Mucosa of stomach (tissue), 1 donor: ENCODE results near the gene SMAD6.
"Not testable (repeated sequence)": the region's sequence is repeated elsewhere in the genome, so short reads cannot be mapped to it uniquely, and the experiment has no call there.

Experiments used
- H3K27me3 ChIP-seq: one replicate; pipeline ENCODE4 v1.7.0; 2013; ENCODE audit warnings: mild to moderate bottlenecking, low read length; ENCODE audit not compliant: control insufficient read depth, insufficient read depth
- H3K36me3 ChIP-seq: one replicate; pipeline ENCODE4 v1.7.0; 2013; ENCODE audit warnings: low read length; ENCODE audit not compliant: control insufficient read depth, insufficient read depth
- H3K4me1 ChIP-seq: one replicate; pipeline ENCODE4 v1.7.0; 2013; ENCODE audit warnings: mild to moderate bottlenecking, low read length; ENCODE audit not compliant: control insufficient read depth, insufficient read depth
- H3K4me3 ChIP-seq: one replicate; pipeline ENCODE4 v1.7.0; 2013; ENCODE audit warnings: low read length
- H3K9ac ChIP-seq: one replicate; pipeline ENCODE4 v1.7.0; 2013; ENCODE audit warnings: mild to moderate bottlenecking, low read length, moderate library complexity
- H3K9me3 ChIP-seq: one replicate; pipeline ENCODE4 v1.7.0; 2013; ENCODE audit warnings: mild to moderate bottlenecking, low read length, moderate library complexity; ENCODE audit not compliant: control insufficient read depth
- donor health status: Pancreatic carcinoma.

The SMAD6 gene

DNA sequence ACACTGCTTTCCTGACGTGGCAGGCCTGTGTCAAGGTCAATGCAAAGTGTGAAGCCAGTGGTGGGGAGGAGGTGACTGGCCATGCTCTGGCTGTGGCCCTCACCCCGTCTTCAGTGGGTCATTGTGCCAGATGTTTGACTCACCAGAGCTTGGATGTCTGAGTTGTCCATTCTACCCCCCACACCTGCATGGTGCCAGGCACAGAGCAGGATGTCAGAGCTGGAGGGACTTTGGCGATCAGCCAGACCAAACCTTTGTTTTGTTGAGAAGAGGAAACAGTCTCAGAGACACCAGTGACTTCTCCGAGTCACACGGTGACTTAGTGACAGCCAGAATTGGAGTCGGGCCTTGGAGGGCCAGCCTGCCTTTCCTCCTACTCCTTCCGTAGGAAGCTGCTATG is 49.5 kb downstream of the SMAD6 start:
- H3K4me1 ChIP-seq, result peaks cover 25% of the 10 kb centered on the region
- H3K27me3 ChIP-seq, result no peaks in the 10 kb centered on the region
- no peaks in the 10 kb centered on the region for H3K9me3 ChIP-seq
- no peak overlapping the region for H3K9ac ChIP-seq
- H3K36me3 ChIP-seq, result no peaks in the 10 kb centered on the region
- H3K4me3 ChIP-seq, result no peak overlapping the region

DNA sequence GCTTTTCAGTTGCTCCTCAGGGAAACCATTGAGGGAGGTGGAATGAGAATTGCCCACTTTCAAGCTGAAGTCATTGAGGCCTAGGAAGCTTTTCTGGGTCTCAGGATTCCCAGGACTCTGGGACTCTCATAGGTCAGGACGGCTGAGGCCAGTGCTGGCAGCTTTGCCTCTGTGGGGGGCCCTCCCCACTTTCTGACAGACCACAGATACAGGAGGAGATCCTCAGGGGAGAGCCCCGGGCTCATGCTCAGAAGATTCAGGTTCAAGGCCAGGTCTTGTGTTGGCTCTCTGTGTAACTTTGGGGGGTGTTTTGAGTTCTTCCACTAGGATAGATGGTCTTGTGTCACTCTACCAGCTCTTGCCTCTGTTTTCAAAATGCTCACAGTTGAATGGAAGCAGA is 50.0 kb downstream of the SMAD6 start:
- Histone ChIP-seq H3K36me3 (no peaks in the 10 kb centered on the region), H3K9ac (no peak overlapping the region), H3K4me1 (peaks cover 25% of the 10 kb centered on the region), H3K4me3 (no peak overlapping the region), H3K9me3 (no peaks in the 10 kb centered on the region), H3K27me3 (no peaks in the 10 kb centered on the region)

DNA sequence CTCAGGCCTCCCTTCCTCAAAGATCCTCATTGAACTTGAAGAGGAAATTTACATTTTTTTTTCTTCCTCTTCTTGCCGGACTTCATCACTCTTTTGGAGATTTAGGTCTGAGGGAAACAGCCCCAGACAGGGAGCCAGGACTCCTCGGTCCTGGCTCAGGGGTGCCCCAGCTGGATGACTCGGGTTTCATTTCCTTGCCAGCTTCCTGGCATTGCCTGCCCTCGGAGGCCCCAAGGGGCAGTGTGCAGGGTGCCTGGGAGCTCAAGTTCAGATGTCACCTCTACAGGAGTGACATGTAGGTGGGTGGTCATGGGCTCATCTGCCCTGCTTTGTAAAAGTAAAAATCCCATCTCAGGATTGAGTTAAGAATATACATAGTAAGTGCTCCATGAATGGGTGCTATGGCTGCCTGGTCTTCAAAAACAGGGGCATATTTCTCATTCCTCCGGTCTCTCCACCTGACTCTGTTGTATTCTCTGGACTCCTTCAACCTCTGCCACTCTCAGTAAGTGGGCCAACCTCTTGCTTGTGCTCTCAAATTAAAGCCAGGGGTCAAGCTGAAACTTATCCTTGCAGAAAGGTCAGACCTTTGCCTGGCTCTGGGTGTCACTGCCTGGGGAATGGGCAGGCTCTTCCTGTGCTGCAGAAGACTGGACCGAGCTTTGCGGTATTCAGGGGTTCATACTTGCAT is 51.8 kb downstream of the SMAD6 start:
- H3K9me3 ChIP-seq, result no peaks in the 10 kb centered on the region
- H3K27me3 ChIP-seq, result no peaks in the 10 kb centered on the region
- no peak overlapping the region for H3K4me3 ChIP-seq
- H3K9ac ChIP-seq, result no peak overlapping the region
- peaks cover 12% of the 10 kb centered on the region for H3K4me1 ChIP-seq
- no peaks in the 10 kb centered on the region for H3K36me3 ChIP-seq

DNA sequence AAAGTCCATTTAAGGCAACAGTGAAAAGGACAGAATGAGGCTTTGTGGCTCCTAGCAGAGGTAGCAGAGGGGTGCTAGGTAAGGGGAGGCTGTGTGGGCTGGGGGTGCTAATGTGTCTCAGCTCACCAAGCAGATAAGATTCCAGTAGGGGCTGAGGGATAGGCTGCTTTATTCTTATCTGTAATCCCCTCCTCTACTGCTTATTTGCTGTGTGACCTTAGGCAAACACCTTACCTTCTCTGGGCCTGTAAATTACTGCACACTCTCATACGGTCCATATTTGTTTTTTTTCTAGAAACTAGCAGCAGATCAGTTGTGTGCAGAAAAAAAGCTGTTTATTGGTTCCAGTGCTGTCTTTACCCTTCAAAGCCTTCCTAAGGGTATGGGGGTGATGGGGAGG is 52.8 kb downstream of the SMAD6 start:
- H3K27me3 ChIP-seq, result no peaks in the 10 kb centered on the region
- H3K9ac ChIP-seq, result no peak overlapping the region
- no peak overlapping the region for H3K4me3 ChIP-seq
- no peaks in the 10 kb centered on the region for H3K36me3 ChIP-seq
- peaks cover 8% of the 10 kb centered on the region for H3K4me1 ChIP-seq
- no peaks in the 10 kb centered on the region for H3K9me3 ChIP-seq

DNA sequence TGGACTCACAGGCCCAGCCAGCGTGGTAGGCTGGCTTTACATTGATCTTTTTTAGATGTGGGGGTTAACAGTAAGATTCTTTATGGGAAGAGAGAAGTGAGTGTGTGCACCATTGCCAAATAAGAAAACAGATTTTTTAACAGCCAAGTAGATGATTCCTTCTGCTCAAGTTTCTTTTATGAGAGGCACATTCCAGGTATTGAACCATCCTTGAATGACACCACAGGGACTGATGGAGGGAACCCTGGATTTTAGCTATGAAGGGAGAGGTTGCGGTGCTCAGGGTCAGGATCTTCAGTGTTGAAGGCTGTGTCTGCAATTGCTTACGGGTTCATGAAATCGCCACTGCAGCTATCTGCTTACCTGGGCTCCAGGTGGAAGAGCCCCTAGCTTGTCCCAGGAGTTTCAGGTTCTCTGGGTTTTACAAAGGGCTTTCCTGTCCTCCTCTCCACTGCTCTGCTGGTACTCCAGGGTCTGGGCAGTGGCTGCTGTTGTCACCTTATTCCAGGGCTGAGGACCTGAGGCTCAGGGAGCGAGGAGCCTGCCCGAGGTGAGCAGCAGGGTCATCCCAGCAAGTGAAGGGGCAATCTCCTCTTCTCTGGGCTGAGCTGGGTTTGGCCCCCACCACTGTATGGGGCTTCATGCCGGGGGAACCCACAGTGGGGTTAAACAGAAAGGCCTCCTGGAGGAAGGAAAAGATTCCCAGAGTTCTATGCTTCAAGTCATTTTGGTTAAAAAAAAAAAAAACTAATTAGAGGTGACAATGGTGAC is 53.4 kb downstream of the SMAD6 start:
- Histone ChIP-seq H3K27me3 (no peaks in the 10 kb centered on the region), H3K9me3 (no peaks in the 10 kb centered on the region), H3K9ac (no peak overlapping the region), H3K36me3 (no peaks in the 10 kb centered on the region), H3K4me3 (no peak overlapping the region), H3K4me1 (peaks cover 11% of the 10 kb centered on the region)

DNA sequence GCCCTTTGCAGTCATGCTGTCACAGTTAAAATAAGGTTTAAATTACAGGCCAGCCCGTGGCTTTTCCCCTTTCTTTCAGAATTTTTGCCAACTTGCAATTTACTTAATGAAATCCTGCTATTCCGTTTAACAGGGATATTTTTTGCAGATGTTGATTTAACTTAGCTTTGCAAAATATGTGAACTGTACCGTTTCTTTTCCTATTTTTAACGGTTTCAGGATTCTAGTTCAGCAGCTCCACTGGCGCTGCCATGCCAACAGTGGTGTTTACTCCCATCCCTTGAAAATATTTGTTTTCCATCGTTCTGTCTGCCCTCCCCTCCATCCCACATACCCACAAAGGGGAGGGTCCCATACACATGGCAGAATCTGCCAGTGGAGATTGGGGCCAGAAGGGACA is 54.3 kb downstream of the SMAD6 start:
- H3K36me3 ChIP-seq, result no peaks in the 10 kb centered on the region
- no peak overlapping the region for H3K9ac ChIP-seq
- no peaks in the 10 kb centered on the region for H3K27me3 ChIP-seq
- peaks cover 17% of the 10 kb centered on the region for H3K4me1 ChIP-seq
- no peaks in the 10 kb centered on the region for H3K9me3 ChIP-seq
- H3K4me3 ChIP-seq, result no peak overlapping the region

DNA sequence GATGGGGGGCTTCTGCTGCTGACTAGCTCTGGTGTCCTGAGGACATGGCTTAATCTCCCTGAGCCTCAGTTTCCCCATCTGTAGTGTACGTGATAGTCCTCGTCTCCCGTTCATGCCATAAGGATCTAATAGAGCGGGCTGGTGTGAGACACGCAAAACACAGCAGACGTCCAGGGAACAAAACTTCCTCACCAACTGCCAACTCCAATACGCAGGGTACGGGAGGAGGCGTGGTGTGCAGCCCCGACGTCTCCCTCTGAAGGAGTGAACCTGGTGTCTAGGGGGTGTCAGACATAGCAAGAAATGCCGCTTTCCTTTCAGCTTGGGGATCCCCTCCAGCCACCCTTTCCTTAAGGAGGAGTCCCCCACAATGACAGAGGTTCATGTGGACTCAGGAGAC is 55.0 kb downstream of the SMAD6 start:
- Histone ChIP-seq H3K27me3 (no peaks in the 10 kb centered on the region), H3K9me3 (no peaks in the 10 kb centered on the region), H3K36me3 (no peaks in the 10 kb centered on the region), H3K4me3 (no peak overlapping the region), H3K4me1 (peaks cover 20% of the 10 kb centered on the region), H3K9ac (no peak overlapping the region)

DNA sequence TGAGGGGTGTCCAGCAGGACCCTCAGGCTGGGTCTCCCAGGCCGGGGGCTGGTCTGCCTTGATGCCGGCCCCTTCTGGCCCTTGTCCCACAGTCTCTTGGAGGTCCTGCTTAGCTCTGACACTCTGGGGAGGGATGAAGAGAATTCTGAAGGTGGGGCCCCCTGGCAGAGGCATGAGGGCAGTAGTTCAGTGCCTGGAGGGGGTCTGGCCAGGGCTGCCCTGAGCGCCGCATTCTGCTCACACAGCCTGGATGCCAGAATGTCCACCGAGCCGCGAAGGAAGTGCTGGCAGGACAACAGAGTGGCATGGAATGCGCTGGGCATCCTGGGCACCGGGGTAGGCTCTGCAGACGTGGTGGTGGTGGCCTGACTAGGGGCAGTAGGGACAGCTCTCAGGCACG is 55.5 kb downstream of the SMAD6 start:
- no peak overlapping the region for H3K4me3 ChIP-seq
- no peak overlapping the region for H3K9ac ChIP-seq
- H3K9me3 ChIP-seq, result no peaks in the 10 kb centered on the region
- no peaks in the 10 kb centered on the region for H3K36me3 ChIP-seq
- no peaks in the 10 kb centered on the region for H3K27me3 ChIP-seq
- H3K4me1 ChIP-seq, result peaks cover 25% of the 10 kb centered on the region

DNA sequence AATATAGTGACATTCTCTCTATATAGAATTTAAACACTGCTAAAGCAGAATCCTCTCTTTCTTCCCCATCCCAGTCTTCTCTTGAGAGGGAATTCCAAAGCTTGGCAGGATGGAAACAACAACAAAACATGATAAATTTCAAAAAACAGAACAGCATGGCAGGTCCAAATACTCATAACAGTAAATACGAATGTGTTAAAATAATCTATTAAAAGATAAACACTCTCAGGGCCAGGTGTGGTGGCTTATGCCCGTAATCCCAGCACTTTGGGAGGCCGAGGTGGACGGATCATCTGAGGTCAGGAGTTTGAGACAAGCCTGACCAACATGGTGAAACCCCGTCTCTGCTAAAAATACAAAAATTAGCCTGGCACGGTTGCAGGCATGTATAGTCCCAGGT is 56.2 kb downstream of the SMAD6 start:
- peaks cover 32% of the 10 kb centered on the region for H3K4me1 ChIP-seq
- H3K27me3 ChIP-seq, H3K9ac ChIP-seq, H3K36me3 ChIP-seq, H3K4me3 ChIP-seq, H3K9me3 ChIP-seq: not testable (repeated sequence)

DNA sequence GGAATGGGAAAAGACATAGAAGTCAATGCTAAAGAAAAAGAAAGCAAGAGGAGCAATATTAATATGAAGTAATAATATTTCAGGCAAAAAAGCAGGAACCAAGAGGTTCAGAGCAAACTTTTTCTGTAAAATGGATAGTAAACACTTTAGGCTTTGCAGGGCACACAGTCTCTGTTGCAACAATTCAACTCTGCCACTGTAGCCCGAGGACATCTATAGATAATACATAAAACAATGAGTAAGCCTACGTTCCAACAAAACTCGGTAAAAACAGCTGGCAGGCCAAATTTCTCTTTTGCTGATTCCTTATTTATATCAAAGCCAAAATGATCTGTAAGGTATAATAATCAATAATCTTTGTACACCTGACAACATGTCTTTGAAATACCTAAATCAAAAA is 56.8 kb downstream of the SMAD6 start:
- Histone ChIP-seq H3K4me3 (no peak overlapping the region), H3K27me3 (no peaks in the 10 kb centered on the region), H3K4me1 (peaks cover 38% of the 10 kb centered on the region), H3K36me3 (no peaks in the 10 kb centered on the region), H3K9me3 (no peaks in the 10 kb centered on the region), H3K9ac (no peak overlapping the region)

DNA sequence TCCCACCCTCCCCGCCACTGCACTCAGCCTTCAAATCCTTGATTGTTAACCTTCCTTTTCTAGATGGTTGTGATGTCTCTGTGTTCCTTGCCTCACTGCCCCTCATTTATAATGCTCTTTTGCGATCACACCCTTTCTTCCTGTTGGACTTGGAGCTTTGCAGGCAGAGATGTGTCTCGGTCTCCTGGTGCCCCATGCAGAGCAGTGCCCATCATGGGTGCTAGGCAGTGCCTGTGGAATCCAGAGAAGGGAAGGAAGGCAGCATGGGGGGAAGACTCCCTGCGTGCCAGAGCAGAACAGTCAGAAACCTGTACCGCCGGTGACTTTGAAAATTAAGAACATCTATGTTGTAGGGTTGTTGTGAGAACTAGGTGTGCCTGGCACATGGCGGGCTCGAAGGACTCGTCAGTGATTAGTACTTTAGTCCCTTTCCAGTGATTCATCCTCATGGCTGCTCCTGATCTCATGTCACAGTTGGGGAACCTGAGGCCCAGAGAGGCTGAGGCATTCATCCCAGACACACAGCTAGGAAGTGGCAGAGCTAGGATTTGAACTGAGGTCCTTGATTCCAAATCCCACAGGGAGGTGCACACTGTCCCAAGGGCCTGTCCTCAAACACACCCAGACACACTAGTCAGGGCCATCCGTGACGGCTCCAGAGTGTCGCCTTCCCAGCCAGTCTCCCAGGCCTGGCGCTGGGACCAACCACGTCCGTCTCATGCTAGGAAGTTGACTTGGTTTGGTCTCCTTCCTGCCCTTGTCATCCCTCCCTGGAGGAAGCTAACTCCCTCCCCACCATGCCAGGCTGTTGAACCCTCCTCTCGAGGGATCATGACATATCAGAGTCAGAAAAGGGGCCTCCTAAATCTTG is 58.3 kb downstream of the SMAD6 start:
- Histone ChIP-seq H3K9ac (no peak overlapping the region), H3K4me3 (no peak overlapping the region), H3K27me3 (no peaks in the 10 kb centered on the region), H3K4me1 (peaks cover 53% of the 10 kb centered on the region), H3K9me3 (no peaks in the 10 kb centered on the region), H3K36me3 (no peaks in the 10 kb centered on the region)
